Measurements from ENCODE around the gene PLS3.

DNA sequence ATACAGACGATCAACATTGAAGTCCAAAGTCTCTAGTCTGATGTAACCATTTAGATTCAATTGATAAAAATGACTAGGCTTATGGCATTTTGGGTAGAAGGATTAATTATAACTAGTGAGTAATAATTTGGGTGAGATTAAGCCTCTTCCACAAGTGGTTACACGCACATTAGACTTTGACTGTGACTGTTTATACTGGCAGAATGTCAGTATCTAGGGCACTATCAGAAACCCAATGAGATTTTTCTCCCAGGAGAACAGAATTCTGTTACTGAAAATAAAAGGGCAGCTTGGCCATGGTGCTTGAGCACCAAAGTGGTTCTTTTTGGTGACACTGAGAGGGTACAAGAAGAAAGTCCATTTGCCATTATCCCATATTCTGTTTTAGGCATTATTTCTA lies 3.3 kb downstream of the PLS3 start:
- TF ChIP-seq, protein P1, sequence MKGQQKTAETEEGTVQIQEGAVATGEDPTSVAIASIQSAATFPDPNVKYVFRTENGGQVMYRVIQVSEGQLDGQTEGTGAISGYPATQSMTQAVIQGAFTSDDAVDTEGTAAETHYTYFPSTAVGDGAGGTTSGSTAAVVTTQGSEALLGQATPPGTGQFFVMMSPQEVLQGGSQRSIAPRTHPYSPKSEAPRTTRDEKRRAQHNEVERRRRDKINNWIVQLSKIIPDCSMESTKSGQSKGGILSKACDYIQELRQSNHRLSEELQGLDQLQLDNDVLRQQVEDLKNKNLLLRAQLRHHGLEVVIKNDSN (IDR thresholded peaks at IDR 0.05) = no peak
- TF ChIP-seq TAF1 (IDR thresholded peaks at IDR 0.05; ENCODE audit: low read depth) = no peak
- TF ChIP-seq, protein P2, sequence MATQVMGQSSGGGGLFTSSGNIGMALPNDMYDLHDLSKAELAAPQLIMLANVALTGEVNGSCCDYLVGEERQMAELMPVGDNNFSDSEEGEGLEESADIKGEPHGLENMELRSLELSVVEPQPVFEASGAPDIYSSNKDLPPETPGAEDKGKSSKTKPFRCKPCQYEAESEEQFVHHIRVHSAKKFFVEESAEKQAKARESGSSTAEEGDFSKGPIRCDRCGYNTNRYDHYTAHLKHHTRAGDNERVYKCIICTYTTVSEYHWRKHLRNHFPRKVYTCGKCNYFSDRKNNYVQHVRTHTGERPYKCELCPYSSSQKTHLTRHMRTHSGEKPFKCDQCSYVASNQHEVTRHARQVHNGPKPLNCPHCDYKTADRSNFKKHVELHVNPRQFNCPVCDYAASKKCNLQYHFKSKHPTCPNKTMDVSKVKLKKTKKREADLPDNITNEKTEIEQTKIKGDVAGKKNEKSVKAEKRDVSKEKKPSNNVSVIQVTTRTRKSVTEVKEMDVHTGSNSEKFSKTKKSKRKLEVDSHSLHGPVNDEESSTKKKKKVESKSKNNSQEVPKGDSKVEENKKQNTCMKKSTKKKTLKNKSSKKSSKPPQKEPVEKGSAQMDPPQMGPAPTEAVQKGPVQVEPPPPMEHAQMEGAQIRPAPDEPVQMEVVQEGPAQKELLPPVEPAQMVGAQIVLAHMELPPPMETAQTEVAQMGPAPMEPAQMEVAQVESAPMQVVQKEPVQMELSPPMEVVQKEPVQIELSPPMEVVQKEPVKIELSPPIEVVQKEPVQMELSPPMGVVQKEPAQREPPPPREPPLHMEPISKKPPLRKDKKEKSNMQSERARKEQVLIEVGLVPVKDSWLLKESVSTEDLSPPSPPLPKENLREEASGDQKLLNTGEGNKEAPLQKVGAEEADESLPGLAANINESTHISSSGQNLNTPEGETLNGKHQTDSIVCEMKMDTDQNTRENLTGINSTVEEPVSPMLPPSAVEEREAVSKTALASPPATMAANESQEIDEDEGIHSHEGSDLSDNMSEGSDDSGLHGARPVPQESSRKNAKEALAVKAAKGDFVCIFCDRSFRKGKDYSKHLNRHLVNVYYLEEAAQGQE (IDR thresholded peaks at IDR 0.05; ENCODE audit: low read depth) = no peak
- no peak for TF ChIP-seq CEBPB (IDR thresholded peaks at IDR 0.05)
- no peak for TF ChIP-seq RAD21 (IDR thresholded peaks at IDR 0.05; ENCODE audit: low read depth)
- TF ChIP-seq, protein P3, sequence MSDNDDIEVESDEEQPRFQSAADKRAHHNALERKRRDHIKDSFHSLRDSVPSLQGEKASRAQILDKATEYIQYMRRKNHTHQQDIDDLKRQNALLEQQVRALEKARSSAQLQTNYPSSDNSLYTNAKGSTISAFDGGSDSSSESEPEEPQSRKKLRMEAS (IDR thresholded peaks at IDR 0.05) = no peak
- TF ChIP-seq EGR1 (IDR thresholded peaks at IDR 0.05) = no peak
- no peak for TF ChIP-seq ZBTB7A (IDR thresholded peaks at IDR 0.05; ENCODE audit: low read depth)
- TF ChIP-seq FOXM1 (IDR thresholded peaks at IDR 0.05; ENCODE audit: borderline replicate concordance, low read depth) = no peak
- no peak for TF ChIP-seq CREB1 (IDR thresholded peaks at IDR 0.05; ENCODE audit: low read depth)
- no peak for TF ChIP-seq YY1 (IDR thresholded peaks at IDR 0.05; ENCODE audit: low read depth)
